PC-9 (cell line): ENCODE data around the gene C19orf38. TPM values are rescaled to one million over a fixed set of nuclear protein-coding genes. Genes with fewer than 3 reads are reported as not detected.
"Not testable (repeated sequence)": the region's sequence is repeated elsewhere in the genome, so short reads cannot be mapped to it uniquely, and the experiment has no call there.

Source experiments
- BruUV-seq: library from RNA; stranded (reverse); fragments of 400-500 nt; replicated peaks from 2 replicates; lab custom pipeline; 2021; lab: Mats Ljungman, UMichigan
- CTCF ChIA-PET: fragments of 300-600 bp; sonication (Branson Sonifier 250); formaldehyde crosslinking; loops from one replicate; lab custom pipeline; 2022; ENCODE audit warnings: antibody characterized with exemption; lab: Charles Lee
- POLR2A ChIA-PET: fragments of 300-600 bp; sonication (Branson Sonifier 250); formaldehyde crosslinking; loops from one replicate; lab custom pipeline; 2022; ENCODE audit warnings: antibody characterized with exemption; ENCODE audit not compliant: unreplicated experiment; lab: Charles Lee
- DNase-seq, 2 experiments: peaks; one replicate each; pipeline versions ENCODE4 v3.0.0 to v3.0.0-alpha.2; 2015 to 2022; ENCODE audit warnings: mixed read lengths in 1 of 2
- H2AFZ ChIP-seq: fragments of 200-600 bp; sonication (generic); 2 replicates; pipeline ENCODE4 v1.8.1; 2017; ENCODE audit warnings: antibody characterized with exemption
- H3F3A ChIP-seq: fragments of 200-600 bp; sonication (generic); 2 replicates; pipeline ENCODE4 v1.8.1; 2017; ENCODE audit warnings: antibody characterized with exemption, mild to moderate bottlenecking, low read depth; ENCODE audit not compliant: insufficient read depth
- H3K27ac ChIP-seq: fragments of 200-600 bp; sonication (generic); 2 replicates; pipeline ENCODE4 v1.6.1; 2016; ENCODE audit warnings: mixed run types
- H3K27me3 ChIP-seq: fragments of 200-600 bp; sonication (generic); 2 replicates; pipeline ENCODE4 v1.6.1; 2016; ENCODE audit warnings: low read depth, mixed run types; ENCODE audit not compliant: insufficient read depth
- H3K36me3 ChIP-seq: fragments of 200-600 bp; sonication (generic); 2 replicates; pipeline ENCODE4 v1.6.1; 2016; ENCODE audit warnings: low read depth, mixed run types
- H3K4me1 ChIP-seq: fragments of 200-600 bp; sonication (generic); replicated peaks from 2 replicates; pipeline ENCODE4 v1.6.1; 2016; ENCODE audit warnings: mixed run types; ENCODE audit not compliant: insufficient read depth
- H3K4me2 ChIP-seq: fragments of 200-600 bp; sonication (generic); 2 replicates; pipeline ENCODE4 v1.6.1; 2017; ENCODE audit warnings: mixed run types
- H3K4me3 ChIP-seq: fragments of 200-600 bp; sonication (generic); 2 replicates; pipeline ENCODE4 v1.6.1; 2016; ENCODE audit warnings: mixed run types
- H3K79me2 ChIP-seq: fragments of 200-600 bp; sonication (generic); 2 replicates; pipeline ENCODE4 v1.6.1; 2017; ENCODE audit warnings: low read depth, mixed run types
- H3K9me2 ChIP-seq: fragments of 200-600 bp; sonication (generic); 2 replicates; pipeline ENCODE4 v1.8.1; 2017; ENCODE audit warnings: mild to moderate bottlenecking; ENCODE audit not compliant: insufficient read depth
- H3K9me3 ChIP-seq: fragments of 200-600 bp; sonication (generic); 2 replicates; pipeline ENCODE4 v1.8.1; 2016; ENCODE audit warnings: low read depth; ENCODE audit not compliant: insufficient read depth
- H4K20me1 ChIP-seq: fragments of 200-600 bp; sonication (generic); 2 replicates; pipeline ENCODE4 v1.8.1; 2017; ENCODE audit not compliant: insufficient read depth
- EZH2 ChIP-seq: fragments of 200-600 bp; sonication (generic); IDR thresholded peaks from 2 replicates; pipeline ENCODE4 v1.8.0; 2017; ENCODE audit warnings: antibody characterized with exemption, low read depth
- intact Hi-C: fragments of 100-400 bp; cut with micrococcal nuclease; formaldehyde crosslinking; loops from one replicate; pipeline ENCODE4 v1.10.0; 2022; ENCODE audit not compliant: unreplicated experiment
- total RNA-seq: library from RNA; stranded (reverse); gene quantifications from 2 replicates; pipeline ENCODE4 v1.2.3, GENCODE V29; 2021
- TF ChIP-seq, protein P1 (sequence below): fragments of 200-600 bp; sonication (generic); conservative IDR thresholded peaks from 2 replicates; pipeline ENCODE4 v1.6.1; 2017; ENCODE audit warnings: mixed run types, antibody characterized with exemption, mild to moderate bottlenecking, moderate library complexity

C19orf38 gene
- total RNA-seq, 1 experiment from 2014 or later, result 0.59 TPM

DNA sequence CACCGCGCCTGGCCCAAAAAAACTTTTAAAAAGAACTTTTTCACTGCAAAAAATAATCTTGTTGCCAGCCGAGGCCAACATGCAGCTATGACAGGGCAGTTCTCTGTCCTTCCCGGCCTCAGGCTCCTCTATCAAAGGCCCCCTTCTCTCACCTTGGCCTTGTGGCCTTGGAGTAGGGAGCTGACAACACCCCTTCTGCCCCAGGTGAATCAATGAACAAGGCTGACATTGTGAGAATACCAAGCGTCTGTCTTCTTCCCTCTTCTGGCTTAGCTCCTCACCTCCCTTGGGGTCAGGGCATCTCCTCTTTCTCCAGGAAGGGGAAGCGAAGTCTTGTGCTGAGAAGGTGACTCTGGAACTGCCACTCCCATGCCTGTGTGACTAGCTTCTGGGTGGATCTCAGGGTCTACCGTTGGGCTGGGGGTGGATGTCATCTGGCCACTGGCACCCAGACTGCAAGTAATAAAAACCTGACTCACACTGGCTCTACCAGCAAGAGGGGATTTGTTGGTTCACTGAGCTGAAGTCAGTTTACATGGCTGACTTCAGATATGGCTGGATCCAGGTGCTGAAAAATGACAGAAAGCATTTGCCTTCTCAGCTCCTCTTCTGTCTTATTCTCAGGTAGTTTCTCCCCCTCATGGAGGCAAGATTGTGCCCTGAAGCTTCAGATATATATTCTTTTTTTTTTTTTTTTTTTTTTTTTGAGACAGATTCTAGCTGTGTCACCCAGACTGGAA lies 6.3 kb downstream of the C19orf38 start:
- TF ChIP-seq, protein P1, sequence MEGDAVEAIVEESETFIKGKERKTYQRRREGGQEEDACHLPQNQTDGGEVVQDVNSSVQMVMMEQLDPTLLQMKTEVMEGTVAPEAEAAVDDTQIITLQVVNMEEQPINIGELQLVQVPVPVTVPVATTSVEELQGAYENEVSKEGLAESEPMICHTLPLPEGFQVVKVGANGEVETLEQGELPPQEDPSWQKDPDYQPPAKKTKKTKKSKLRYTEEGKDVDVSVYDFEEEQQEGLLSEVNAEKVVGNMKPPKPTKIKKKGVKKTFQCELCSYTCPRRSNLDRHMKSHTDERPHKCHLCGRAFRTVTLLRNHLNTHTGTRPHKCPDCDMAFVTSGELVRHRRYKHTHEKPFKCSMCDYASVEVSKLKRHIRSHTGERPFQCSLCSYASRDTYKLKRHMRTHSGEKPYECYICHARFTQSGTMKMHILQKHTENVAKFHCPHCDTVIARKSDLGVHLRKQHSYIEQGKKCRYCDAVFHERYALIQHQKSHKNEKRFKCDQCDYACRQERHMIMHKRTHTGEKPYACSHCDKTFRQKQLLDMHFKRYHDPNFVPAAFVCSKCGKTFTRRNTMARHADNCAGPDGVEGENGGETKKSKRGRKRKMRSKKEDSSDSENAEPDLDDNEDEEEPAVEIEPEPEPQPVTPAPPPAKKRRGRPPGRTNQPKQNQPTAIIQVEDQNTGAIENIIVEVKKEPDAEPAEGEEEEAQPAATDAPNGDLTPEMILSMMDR, result no peak
- TF ChIP-seq EZH2, result no peak
- Histone ChIP-seq H4K20me1 (no peaks in the 10 kb centered on the region), H3K27ac (no peak overlapping the region), H3K4me1 (no peaks in the 10 kb centered on the region), H3K79me2 (no peaks in the 10 kb centered on the region), H3F3A (peaks cover 23% of the 10 kb centered on the region), H2AFZ (no peak overlapping the region), H3K36me3 (no peaks in the 10 kb centered on the region), H3K4me2 (no peak overlapping the region), H3K4me3 (no peak overlapping the region), H3K27me3 (no peaks in the 10 kb centered on the region), H3K9me2 (no peaks in the 10 kb centered on the region), H3K9me3 (no peaks in the 10 kb centered on the region)
- DNase-seq, result peak in 1 of 2 experiments; percentile 35
- ChIA-PET POLR2A (no interaction called here), CTCF (interaction anchor here (0.5 to 1.8 kb wide), 5 partner anchors 10 to 95 kb away, joined by 3 to 15 read pairs (median 9); no protein-coding TSS in a partner anchor)
- BruUV-seq, result no TSS peak
- intact Hi-C loops, result no loop called here

DNA sequence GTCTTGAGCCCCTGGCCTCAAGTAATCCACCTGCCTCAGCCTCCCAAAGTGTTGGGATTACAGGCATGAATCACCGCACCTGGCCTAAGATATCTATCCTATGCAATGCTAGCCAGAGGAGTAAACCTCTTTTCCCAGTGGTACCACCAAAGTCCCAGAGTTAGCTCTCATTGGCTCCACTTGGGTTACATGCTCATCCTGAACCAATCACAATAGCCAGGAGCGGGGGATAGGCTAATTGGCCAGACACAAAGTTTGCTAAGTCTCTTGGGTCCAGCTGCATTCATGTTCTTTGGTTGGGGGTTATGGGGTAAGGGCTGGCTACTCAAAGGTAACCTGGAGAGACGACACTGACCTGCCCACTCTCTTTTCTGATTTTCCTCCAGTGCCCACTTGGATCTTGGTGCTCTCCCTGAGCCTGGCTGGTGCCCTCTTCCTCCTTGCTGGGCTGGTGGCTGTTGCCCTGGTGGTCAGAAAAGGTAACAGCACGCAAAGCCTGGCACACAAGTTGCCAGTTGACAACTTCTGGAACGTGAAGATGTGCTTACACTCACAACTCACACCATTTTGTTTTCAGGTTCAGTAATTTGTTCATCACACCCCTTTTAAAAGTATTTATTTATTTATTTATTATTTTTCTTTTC lies 7.8 kb downstream of the C19orf38 start:
- no TSS peak for BruUV-seq

DNA sequence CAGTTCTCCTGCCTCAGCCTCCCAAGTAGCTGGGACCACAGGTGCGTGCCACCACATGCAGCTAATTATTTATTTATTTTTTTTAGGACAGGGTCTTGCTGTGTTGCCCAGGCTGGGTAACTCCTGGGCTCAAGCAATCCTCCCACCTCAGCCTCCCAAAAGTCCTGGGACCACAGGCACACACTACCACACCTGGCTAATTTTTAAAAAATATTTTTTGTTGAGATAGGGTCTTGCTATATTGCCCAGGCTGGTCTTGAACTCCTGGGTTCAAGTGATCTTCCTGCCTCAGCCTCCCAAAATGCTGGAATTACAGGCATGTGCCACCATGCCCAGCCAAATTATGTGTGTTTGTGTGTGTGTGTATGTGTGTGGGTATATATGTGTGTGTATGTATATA lies 8.7 kb downstream of the C19orf38 start:
- CTCF ChIA-PET, result interaction anchor here (0.6 kb wide), 1 partner anchor 157 kb away, joined by 3 read pairs; no protein-coding TSS in a partner anchor

More for the DNA sequence above, 7.8 kb downstream of the C19orf38 start:
- Histone ChIP-seq H3K4me2 (no peak overlapping the region), H3K9me3 (no peaks in the 10 kb centered on the region), H2AFZ (0 out of 2 replicates have a peak overlapping the region, but pooled peaks have one; percentile 62), H4K20me1 (no peaks in the 10 kb centered on the region), H3K27me3 (no peaks in the 10 kb centered on the region), H3F3A (peaks cover 23% of the 10 kb centered on the region), H3K27ac (no peak overlapping the region), H3K36me3 (no peaks in the 10 kb centered on the region), H3K79me2 (no peaks in the 10 kb centered on the region), H3K4me3 (no peak overlapping the region), H3K4me1 (no peaks in the 10 kb centered on the region), H3K9me2 (no peaks in the 10 kb centered on the region)
- intact Hi-C loops, result no loop called here
- ChIA-PET CTCF (no interaction called here), POLR2A (no interaction called here)
- peak in 1 of 2 experiments; percentile 37 for DNase-seq
- TF ChIP-seq, protein P1, result peak; percentile 79
- TF ChIP-seq EZH2, result no peak

More for the DNA sequence above, 8.7 kb downstream of the C19orf38 start:
- intact Hi-C loops, H3K9me3 ChIP-seq, H3K27me3 ChIP-seq, H3K4me3 ChIP-seq, H3K9me2 ChIP-seq, H2AFZ ChIP-seq, BruUV-seq, DNase-seq, H3K79me2 ChIP-seq, H3K27ac ChIP-seq, H4K20me1 ChIP-seq, H3K4me2 ChIP-seq, H3K4me1 ChIP-seq, POLR2A ChIA-PET, H3K36me3 ChIP-seq: not testable (repeated sequence)
- H3F3A ChIP-seq, result peaks cover 23% of the 10 kb centered on the region
